H1 (cell line): Measurements from ENCODE around the gene INKA2. TPM values are rescaled to one million over a fixed set of nuclear protein-coding genes. Genes with fewer than 3 reads are reported as not detected.

Experiments used
- CTCF ChIA-PET: fragments of 300-600 bp; sonication (Branson Sonifier 250); formaldehyde crosslinking; loops from one replicate; lab custom pipeline; 2021; ENCODE audit not compliant: partially characterized antibody; lab: Charles Lee
- POLR2A ChIA-PET: fragments of 300-600 bp; sonication (Branson Sonifier 250); formaldehyde crosslinking; loops from one replicate; lab custom pipeline; 2021; ENCODE audit warnings: inconsistent platforms; ENCODE audit not compliant: partially characterized antibody; lab: Charles Lee
- DNase-seq, 2 experiments: peaks; one replicate each; pipeline versions ENCODE4 v3.0.0 to v3.0.0-alpha.2; 2010 to 2022; ENCODE audit warnings: low spot score in 2 of 2, low read depth in 1 of 2, mixed read lengths in 1 of 2
- FAIRE-seq: peaks from 2 replicates; lab custom pipeline; 2011; peaks lifted over from hg19 to GRCh38; lab: Jason Lieb, UNC
- H2AFZ ChIP-seq: 2 replicates; pipeline ENCODE4 v1.8.1; 2012; ENCODE audit warnings: low read length, inconsistent platforms
- H2AK5ac ChIP-seq: 2 replicates; pipeline ENCODE4 v1.6.1; 2013; ENCODE audit warnings: low read depth, low read length
- H2BK120ac ChIP-seq: replicated peaks from 2 replicates; pipeline ENCODE3; 2013; ENCODE audit warnings: low read depth, low read length, inconsistent platforms
- H2BK12ac ChIP-seq: 2 replicates; pipeline ENCODE4 v1.6.1; 2013; ENCODE audit warnings: low read depth, low read length
- H2BK15ac ChIP-seq: 2 replicates; pipeline ENCODE4 v1.6.1; 2013; ENCODE audit warnings: low read length
- H2BK20ac ChIP-seq: 2 replicates; pipeline ENCODE4 v1.6.1; 2013; ENCODE audit warnings: low read length
- H2BK5ac ChIP-seq: 2 replicates; pipeline ENCODE4 v1.6.1; 2013; ENCODE audit warnings: low read depth, low read length
- H3K14ac ChIP-seq: 2 replicates; pipeline ENCODE4 v1.6.1; 2013; ENCODE audit warnings: inconsistent platforms; ENCODE audit not compliant: insufficient read length
- H3K18ac ChIP-seq: 2 replicates; pipeline ENCODE4 v1.6.1; 2013; ENCODE audit warnings: low read length; ENCODE audit errors: extremely low read depth
- H3K23ac ChIP-seq: 2 replicates; pipeline ENCODE4 v1.6.1; 2013; ENCODE audit warnings: inconsistent platforms; ENCODE audit not compliant: insufficient read length
- H3K23me2 ChIP-seq: 2 replicates; pipeline ENCODE4 v1.6.1; 2013; ENCODE audit warnings: low read depth, low read length
- H3K27ac ChIP-seq: 2 replicates; pipeline ENCODE4 v1.6.1; 2011; ENCODE audit warnings: low read depth, low read length, inconsistent platforms
- H3K27me3 ChIP-seq, 4 experiments: replicated peaks in 1 of 4; 1 replicate in 1 of 4; 2 replicates in 3 of 4; pipeline versions ENCODE4 v1.6.1 to v1.8.1; 2011 to 2013; ENCODE audit warnings: low read length in 3 of 4, mild to moderate bottlenecking in 3 of 4, inconsistent platforms in 2 of 4, mixed read lengths in 2 of 4, moderate library complexity in 1 of 4; ENCODE audit not compliant: control insufficient read depth in 3 of 4, insufficient read depth in 3 of 4; ENCODE audit errors: extremely low read depth in 1 of 4
- H3K36me3 ChIP-seq, 4 experiments: 2 replicates each; pipeline versions ENCODE4 v1.6.1 to v1.8.1; 2011 to 2013; ENCODE audit warnings: mild to moderate bottlenecking in 4 of 4, low read length in 3 of 4, moderate library complexity in 2 of 4, control low read depth in 1 of 4, inconsistent platforms in 1 of 4; ENCODE audit not compliant: insufficient read depth in 4 of 4, control insufficient read depth in 2 of 4
- H3K4ac ChIP-seq: replicated peaks from 2 replicates; pipeline ENCODE3; 2013; ENCODE audit warnings: low read length, low read depth, mixed read lengths, inconsistent platforms; ENCODE audit not compliant: insufficient read length
- H3K4me1 ChIP-seq, 4 experiments: replicated peaks in 1 of 4; 1 replicate in 1 of 4; 2 replicates in 3 of 4; pipeline versions ENCODE4 v1.6.1 to v1.8.1; 2011 to 2013; ENCODE audit warnings: low read length in 3 of 4, inconsistent platforms in 2 of 4, mixed read lengths in 1 of 4; ENCODE audit not compliant: insufficient read depth in 4 of 4, control insufficient read depth in 3 of 4
- H3K4me2 ChIP-seq, 2 experiments: 2 replicates each; pipeline versions ENCODE4 v1.6.1 to v1.8.1; 2011 to 2013; ENCODE audit warnings: low read depth in 2 of 2, low read length in 2 of 2, control low read depth in 1 of 2, inconsistent platforms in 1 of 2, mild to moderate bottlenecking in 1 of 2; ENCODE audit not compliant: insufficient read depth in 1 of 2
- H3K4me3 ChIP-seq, 4 experiments: fragments of 200-600, 300-600 bp in 1 of 4; sonication (generic), shearing (Covaris generic), sonication (Bioruptor Twin) in 1 of 4; 2 replicates each; pipeline versions ENCODE4 v1.5.1 to v1.8.1; 2011 to 2016; ENCODE audit warnings: low read length in 4 of 4, low read depth in 3 of 4, control low read depth in 2 of 4, inconsistent platforms in 2 of 4, mild to moderate bottlenecking in 2 of 4, mixed read lengths in 1 of 4, moderate library complexity in 1 of 4; ENCODE audit not compliant: insufficient read depth in 2 of 4; ENCODE audit errors: extremely low read depth in 1 of 4
- H3K56ac ChIP-seq: replicated peaks from 2 replicates; pipeline ENCODE3; 2013; ENCODE audit warnings: low read depth, mild to moderate bottlenecking, mixed read lengths, low read length, inconsistent platforms; ENCODE audit not compliant: insufficient read length
- H3K79me1 ChIP-seq: 2 replicates; pipeline ENCODE4 v1.6.1; 2013; ENCODE audit warnings: low read depth, low read length, control low read depth
- H3K79me2 ChIP-seq, 2 experiments: 2 replicates each; pipeline versions ENCODE4 v1.6.1 to v1.8.1; 2012 to 2013; ENCODE audit warnings: low read length in 2 of 2, mild to moderate bottlenecking in 2 of 2, inconsistent platforms in 1 of 2; ENCODE audit not compliant: insufficient read depth in 2 of 2, control insufficient read depth in 1 of 2
- H3K9ac ChIP-seq, 4 experiments: replicated peaks in 1 of 4; 1 replicate in 1 of 4; 2 replicates in 3 of 4; pipeline versions ENCODE4 v1.6.1 to v1.8.1; 2011 to 2013; ENCODE audit warnings: low read depth in 3 of 4, low read length in 3 of 4, control low read depth in 2 of 4, mild to moderate bottlenecking in 2 of 4, moderate library complexity in 2 of 4, inconsistent platforms in 1 of 4; ENCODE audit errors: extremely low read depth in 1 of 4
- H3K9me3 ChIP-seq, 2 experiments: 2 replicates each; pipeline versions ENCODE4 v1.6.1 to v1.8.1; 2012 to 2013; ENCODE audit warnings: mild to moderate bottlenecking in 2 of 2, moderate library complexity in 2 of 2, control low read depth in 1 of 2, inconsistent platforms in 1 of 2, low read depth in 1 of 2, low read length in 1 of 2, mixed read lengths in 1 of 2; ENCODE audit not compliant: insufficient read depth in 2 of 2
- H4K20me1 ChIP-seq, 2 experiments: replicated peaks in 1 of 2; 2 replicates each; pipeline versions ENCODE3 to v1.8.1; 2011 to 2013; ENCODE audit warnings: inconsistent platforms in 2 of 2, low read length in 2 of 2, mild to moderate bottlenecking in 1 of 2; ENCODE audit not compliant: insufficient read depth in 2 of 2, control insufficient read depth in 1 of 2
- H4K5ac ChIP-seq: 2 replicates; pipeline ENCODE4 v1.6.1; 2013; ENCODE audit warnings: low read length, low read depth, mixed read lengths, inconsistent platforms; ENCODE audit not compliant: insufficient read length
- H4K8ac ChIP-seq: 2 replicates; pipeline ENCODE4 v1.8.0; 2013; ENCODE audit warnings: mild to moderate bottlenecking, moderate library complexity, low read length, inconsistent platforms; ENCODE audit not compliant: insufficient read depth; ENCODE audit errors: extremely low read depth
- H4K91ac ChIP-seq: replicated peaks from 2 replicates; pipeline ENCODE3; 2013; ENCODE audit warnings: low read length, mixed read lengths, inconsistent platforms; ENCODE audit not compliant: insufficient read length
- EGR1 ChIP-seq: IDR thresholded peaks from 2 replicates; pipeline ENCODE4 v1.6.1; 2011; ENCODE audit warnings: low read depth, low read length, borderline replicate concordance
- FOSL1 ChIP-seq: IDR thresholded peaks from 2 replicates; pipeline ENCODE4 v1.6.1; 2011; ENCODE audit warnings: mild to moderate bottlenecking, low read depth, low read length, moderate library complexity; ENCODE audit not compliant: insufficient read depth
- GTF2F1 ChIP-seq: IDR thresholded peaks from 2 replicates; pipeline ENCODE4 v1.6.1; 2012; ENCODE audit warnings: low read depth, low read length, improper control_type of control experiment, borderline replicate concordance
- RBBP5 ChIP-seq: IDR thresholded peaks from 2 replicates; pipeline ENCODE4 v1.7.1; 2012; ENCODE audit warnings: low read depth, mild to moderate bottlenecking, inconsistent platforms, low read length, moderate library complexity, borderline replicate concordance
- SIX5 ChIP-seq: IDR thresholded peaks from 2 replicates; pipeline ENCODE4 v1.6.1; 2011; ENCODE audit warnings: mild to moderate bottlenecking, low read depth, low read length
- TEAD4 ChIP-seq: IDR thresholded peaks from 2 replicates; pipeline ENCODE4 v1.6.1; 2012; ENCODE audit warnings: low read depth, low read length, inconsistent platforms, mixed read lengths
- WGBS, 2 experiments: shearing (Covaris generic) in 1 of 2; methylation state at CpG; one replicate each; pipeline versions ENCODE4 v1.1.6 to v1.1.7; 2013 to 2015; ENCODE audit warnings: low lambda C conversion rate in 2 of 2, mixed read lengths in 2 of 2, inconsistent platforms in 1 of 2, low coverage in 1 of 2, missing lambda C conversion rate in 1 of 2; ENCODE audit not compliant: insufficient replicate concordance in 2 of 2, insufficient coverage in 1 of 2, insufficient read length in 1 of 2; ENCODE audit errors: extremely low coverage in 1 of 2, missing lambda C conversion rate in 1 of 2; 5-methylcytosine and 5-hydroxymethylcytosine counted together
- polyA plus RNA-seq, 7 experiments: library from polyadenylated mRNA; depleted of rRNA in 3 of 7; stranded (reverse) in 5 of 7; unstranded in 2 of 7; fragments of >200 nt in 5 of 7; fragments of 200-250 nt in 2 of 7; gene quantifications; 1 replicate in 5 of 7; 2 replicates in 1 of 7; 4 replicates in 1 of 7; pipeline versions ENCODE4 v1.2.1 to v1.2.3, GENCODE V29; 2011 to 2013; ENCODE audit warnings: missing spikeins in 2 of 7, mixed read lengths in 2 of 7
- total RNA-seq: library from RNA; stranded (reverse); fragmentation: NEBNext Ultra II Directional; extraction: Animal tissue kit (Norgen Biotek cat#: 25700); gene quantifications from 2 replicates; pipeline ENCODE4 v1.2.1, GENCODE V29; 2021

The INKA2 gene
- total and polyA plus RNA-seq, 2 of the 8 experiments (the other 6 are each of a cell fraction or from before 2014, with no cell fraction given) = 4.2 to 11.5 TPM

GRCh38 chr1:111735321-111735720, 3.9 kb downstream of the INKA2 start:
- H3K9ac ChIP-seq = no peak overlapping the region
- ChIA-PET CTCF (interaction anchor here (3.7 to 42.0 kb wide), 3 partner anchors 6 to 34 kb away, joined by 11 to 1070 read pairs (median 1070); partner anchors contain the start of genes DDX20 and INKA2), POLR2A (interaction anchor here (1.1 to 19.0 kb wide), 4 partner anchors 12 to 20 kb away, joined by 3 to 343 read pairs (median 25); partner anchors contain the start of gene DDX20)
- H4K8ac ChIP-seq = no peak overlapping the region
- no peak overlapping the region for H4K5ac ChIP-seq
- H3K27me3 ChIP-seq = no peaks in the 10 kb centered on the region; a peak in 1 of 7 replicates
- DNase-seq (no peak), FAIRE-seq (no peak)
- no peak overlapping the region for H3K23ac ChIP-seq
- no peak overlapping the region for H2BK20ac ChIP-seq
- H4K91ac ChIP-seq = no peak overlapping the region
- peaks cover 0 to 10% of the 10 kb centered on the region in 2 experiments for H4K20me1 ChIP-seq
- H3K9me3 ChIP-seq = no peaks in the 10 kb centered on the region
- H2BK5ac ChIP-seq = no peak overlapping the region; the same call in 1 of the 2 replicates
- 95% methylated on average over 4 of the region's 4 CpGs; no CpG with 5 or more reads in 1 of the 2 experiments for WGBS, 2 experiments
- H2BK12ac ChIP-seq = peak overlapping the region; percentile 69; the same call in 1 of the 2 replicates
- H3K79me2 ChIP-seq = peaks cover 0 to 53% of the 10 kb centered on the region in 2 experiments; a peak in 3 of 4 replicates
- peaks cover 19 to 24% (median 22%) of the 10 kb centered on the region in 4 experiments for H3K4me1 ChIP-seq
- no peak overlapping the region for H3K18ac ChIP-seq
- no peak overlapping the region for H3K27ac ChIP-seq
- peaks cover 9% of the 10 kb centered on the region for H3K79me1 ChIP-seq
- no peak overlapping the region for H3K56ac ChIP-seq
- H3K4me2 ChIP-seq = peak overlapping the region; percentile 89 to 97; a peak in 3 of 4 replicates
- no peak overlapping the region for H3K14ac ChIP-seq
- no peak overlapping the region for H2AFZ ChIP-seq
- H2BK120ac ChIP-seq = no peak overlapping the region
- H3K4me3 ChIP-seq = peak overlapping the region in 1 of 4 experiments; percentile 70; a peak in 1 of 8 replicates
- peaks cover 0 to 3% (median 1%) of the 10 kb centered on the region in 4 experiments; a peak in 3 of 8 replicates for H3K36me3 ChIP-seq
- H2AK5ac ChIP-seq = no peak overlapping the region
- H3K4ac ChIP-seq = no peak overlapping the region
- peaks cover 15% of the 10 kb centered on the region; the same call in 1 of the 2 replicates for H3K23me2 ChIP-seq
- no peak overlapping the region for H2BK15ac ChIP-seq
- no peak for TF ChIP-seq TEAD4
- no peak for TF ChIP-seq GTF2F1
- no peak for TF ChIP-seq SIX5
- no peak for TF ChIP-seq EGR1
- no peak for TF ChIP-seq RBBP5
- no peak for TF ChIP-seq FOSL1
